ENCODE measurements around the gene NELFCD. TPM values are rescaled to one million over a fixed set of nuclear protein-coding genes. Genes with fewer than 3 reads are reported as not detected.

Gene NELFCD
- total and polyA plus RNA-seq, 8 donors = 48.3 to 130 (median 114) TPM

DNA sequence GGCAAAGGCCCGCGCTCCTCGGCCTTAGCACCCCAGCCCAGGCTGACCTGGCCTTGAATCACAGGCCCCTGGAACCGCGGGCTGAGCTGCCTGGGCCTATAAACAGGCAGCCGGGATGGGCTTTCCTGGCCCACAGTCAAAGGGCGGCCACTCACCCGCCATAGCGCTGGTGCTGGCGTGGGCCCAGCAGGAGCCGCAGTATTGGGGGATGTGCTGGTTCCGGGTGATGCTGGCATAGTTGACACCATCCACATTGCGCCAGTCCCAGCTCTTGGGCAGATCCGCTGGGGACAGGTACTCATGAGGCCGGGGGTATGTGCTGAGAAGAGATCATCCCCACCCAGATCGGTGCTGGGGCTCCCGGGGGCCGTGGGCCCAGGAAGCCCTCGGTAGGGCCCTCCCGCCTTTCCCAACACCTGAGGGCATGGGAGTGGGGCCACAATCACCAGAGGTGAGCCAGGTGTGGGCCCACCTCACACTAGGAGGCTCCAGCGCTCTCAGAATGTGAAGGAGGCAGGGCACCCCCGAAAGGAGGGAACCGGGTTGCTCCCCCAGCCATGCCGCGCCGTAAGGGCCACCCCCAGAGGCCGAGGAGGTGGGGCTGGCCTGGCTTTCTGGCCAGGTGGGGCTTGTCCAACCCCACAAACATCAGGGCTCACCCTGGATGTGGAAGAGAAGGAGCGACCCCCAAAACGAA lies 25.3 kb downstream of the NELFCD start:
- Histone ChIP-seq H3K4me3 (peak overlapping the region; percentile 53 to 87), H3K27ac (peak overlapping the region; percentile 84 to 97), H3K27me3 (no peaks in the 10 kb centered on the region), H3K9me3 (no peaks in the 10 kb centered on the region), H3K36me3 (peaks cover 0 to 27% of the 10 kb centered on the region in 2 donors), H3K4me1 (peaks cover 31 to 83% of the 10 kb centered on the region in 2 donors)
- TF ChIP-seq, protein P1, sequence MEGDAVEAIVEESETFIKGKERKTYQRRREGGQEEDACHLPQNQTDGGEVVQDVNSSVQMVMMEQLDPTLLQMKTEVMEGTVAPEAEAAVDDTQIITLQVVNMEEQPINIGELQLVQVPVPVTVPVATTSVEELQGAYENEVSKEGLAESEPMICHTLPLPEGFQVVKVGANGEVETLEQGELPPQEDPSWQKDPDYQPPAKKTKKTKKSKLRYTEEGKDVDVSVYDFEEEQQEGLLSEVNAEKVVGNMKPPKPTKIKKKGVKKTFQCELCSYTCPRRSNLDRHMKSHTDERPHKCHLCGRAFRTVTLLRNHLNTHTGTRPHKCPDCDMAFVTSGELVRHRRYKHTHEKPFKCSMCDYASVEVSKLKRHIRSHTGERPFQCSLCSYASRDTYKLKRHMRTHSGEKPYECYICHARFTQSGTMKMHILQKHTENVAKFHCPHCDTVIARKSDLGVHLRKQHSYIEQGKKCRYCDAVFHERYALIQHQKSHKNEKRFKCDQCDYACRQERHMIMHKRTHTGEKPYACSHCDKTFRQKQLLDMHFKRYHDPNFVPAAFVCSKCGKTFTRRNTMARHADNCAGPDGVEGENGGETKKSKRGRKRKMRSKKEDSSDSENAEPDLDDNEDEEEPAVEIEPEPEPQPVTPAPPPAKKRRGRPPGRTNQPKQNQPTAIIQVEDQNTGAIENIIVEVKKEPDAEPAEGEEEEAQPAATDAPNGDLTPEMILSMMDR (IDR thresholded peaks at IDR 0.05) = no peak
- peak; percentile 1 for ATAC-seq
- DNase-seq = no peak
- intact Hi-C loops (cut with DNase I) = no loop called here

DNA sequence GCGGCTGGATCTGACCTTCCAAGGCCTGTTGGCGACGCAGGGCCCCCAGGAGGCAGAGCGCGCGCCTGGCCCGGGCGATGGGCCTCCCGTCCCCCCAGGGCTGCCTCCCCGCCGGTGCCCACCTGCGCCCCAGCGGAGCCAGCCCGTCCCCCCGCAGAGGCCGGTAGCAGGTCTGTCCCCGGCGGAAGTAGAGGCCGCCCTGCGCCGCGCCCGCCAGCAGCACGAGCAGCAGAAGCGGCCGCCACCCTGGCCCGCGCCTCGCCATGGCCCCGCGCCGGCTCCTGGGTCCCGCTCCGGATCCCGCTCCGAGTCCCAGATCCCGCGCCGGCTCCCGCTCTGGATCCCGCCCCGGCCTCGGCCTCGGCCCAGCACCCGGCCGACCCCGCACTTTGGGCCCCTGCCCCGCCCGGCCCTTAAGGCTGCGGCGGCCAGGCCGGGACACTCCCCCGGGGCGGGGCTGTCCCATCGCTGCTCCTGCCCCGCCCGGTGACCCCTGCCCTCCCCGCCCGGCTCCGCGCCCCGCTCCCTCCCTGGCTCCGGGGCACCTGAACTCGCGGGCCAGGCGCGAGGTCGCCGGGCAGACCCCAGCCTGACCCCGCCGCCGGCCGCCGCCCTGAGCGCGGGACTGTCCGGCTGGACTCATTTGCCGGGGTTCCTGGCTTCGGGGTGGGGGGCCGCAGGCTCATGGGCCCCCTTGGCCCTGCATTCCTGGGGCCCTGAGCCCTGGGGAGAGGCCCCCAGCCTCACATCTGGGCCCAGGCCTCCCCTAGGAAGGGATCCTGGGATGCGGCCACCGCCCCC lies 26.0 kb downstream of the NELFCD start, which contains the start of gene CTSZ:
TSS of gene CTSZ (minus strand) at position 391 of the 801 bp plus-strand sequence. CDS start at position 265, 126 bp downstream.
- peak; percentile 46 to 95 (median 72) for DNase-seq
- Histone ChIP-seq H3K27me3 (no peaks in the 10 kb centered on the region), H3K4me3 (peak within 1 kb of the TSS; percentile 53 to 87), H3K9me3 (no peaks in the 10 kb centered on the region), H3K36me3 (peaks cover 0 to 20% of the 10 kb centered on the region in 2 donors), H3K27ac (peak within 1 kb of the TSS; percentile 84 to 97), H3K4me1 (peaks cover 31 to 86% of the 10 kb centered on the region in 2 donors)
- ATAC-seq = peak; percentile 72
- TF ChIP-seq, protein P1 (IDR thresholded peaks at IDR 0.05) = no peak
- intact Hi-C loops (cut with DNase I) = no loop called here

DNA sequence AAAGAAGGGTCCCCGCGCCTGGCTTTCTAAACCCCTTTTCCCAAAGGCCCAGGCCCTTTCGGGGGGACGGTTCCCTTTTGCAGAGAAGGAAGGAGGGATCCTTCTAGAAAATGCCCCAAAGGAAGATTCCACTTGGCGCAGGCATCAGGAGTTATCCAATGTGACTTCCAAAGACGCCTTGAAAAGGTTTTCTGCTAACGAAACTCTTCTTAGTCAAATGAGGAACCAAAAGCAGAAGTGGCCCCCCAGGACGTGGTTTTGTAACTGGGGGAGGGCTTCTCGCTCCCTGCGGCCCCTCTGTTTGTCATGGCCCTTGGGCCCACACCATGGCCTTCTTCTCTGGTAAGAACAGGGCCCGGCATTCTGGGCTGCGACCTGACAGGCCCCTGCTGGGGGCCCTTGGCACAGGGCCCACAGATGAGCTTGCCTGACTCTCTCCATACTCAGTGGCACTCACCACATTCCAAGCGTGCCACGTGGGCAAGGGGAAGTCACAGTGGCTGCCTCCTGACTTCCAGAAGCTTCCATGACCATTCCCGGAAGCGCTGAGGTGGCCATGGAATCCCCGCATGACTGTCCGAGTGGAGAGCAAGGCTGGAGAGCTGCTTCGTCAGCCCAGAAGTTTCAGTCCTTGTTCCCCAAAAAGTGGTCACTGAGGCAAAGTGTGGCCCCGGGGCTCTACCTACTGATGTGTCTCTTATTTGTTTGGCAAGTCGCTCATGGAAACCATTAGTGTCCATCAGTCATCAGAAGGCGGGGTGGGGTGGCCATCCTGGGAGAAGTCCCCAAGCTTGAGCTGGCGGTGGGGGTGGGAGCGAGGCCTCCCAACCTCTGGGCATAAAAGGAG lies 26.8 kb downstream of the NELFCD start:
- H3K9me3 ChIP-seq = no peaks in the 10 kb centered on the region
- peak in 2 of 4 donors; percentile 81 to 86 for DNase-seq
- peak overlapping the region; percentile 84 to 97 for H3K27ac ChIP-seq
- H3K4me3 ChIP-seq = peak overlapping the region; percentile 53 to 87
- ATAC-seq = no peak
- peaks cover 0 to 11% of the 10 kb centered on the region in 2 donors for H3K36me3 ChIP-seq
- TF ChIP-seq, protein P1 (IDR thresholded peaks at IDR 0.05) = no peak
- no peaks in the 10 kb centered on the region for H3K27me3 ChIP-seq
- H3K4me1 ChIP-seq = peaks cover 31 to 78% of the 10 kb centered on the region in 2 donors
- intact Hi-C loops (cut with DNase I) = no loop called here

DNA sequence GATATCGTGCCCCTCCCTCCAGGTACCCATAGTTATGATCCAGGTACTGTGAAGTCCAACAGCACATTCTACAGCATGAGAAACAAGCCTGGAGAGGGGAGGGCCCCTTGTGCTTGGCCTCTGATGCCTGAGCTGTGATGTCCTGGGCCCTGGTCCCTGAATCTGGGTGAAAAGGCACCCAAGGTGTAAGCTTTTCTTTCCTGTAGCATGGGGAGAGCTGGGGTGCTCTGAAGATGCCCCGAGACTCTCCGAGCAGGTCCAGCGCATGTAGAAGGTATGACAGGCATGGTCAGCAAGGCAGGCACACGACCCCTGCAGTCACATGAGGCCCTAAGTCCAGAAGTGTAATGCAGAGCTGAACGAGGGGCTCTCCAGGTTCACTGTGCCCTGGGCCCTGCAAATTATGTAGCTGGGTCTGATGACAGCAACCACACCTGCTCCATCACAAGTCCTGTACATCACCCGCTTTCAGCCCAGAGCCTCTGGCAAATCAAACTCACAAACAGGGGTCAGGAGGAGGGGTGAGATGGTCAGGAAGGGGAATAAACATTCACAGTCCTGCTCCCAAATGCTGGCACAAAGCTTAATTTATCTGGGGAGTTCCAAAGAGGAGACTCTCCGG lies 27.8 kb downstream of the NELFCD start:
- Histone ChIP-seq H3K4me3 (no peak overlapping the region), H3K9me3 (no peaks in the 10 kb centered on the region), H3K27me3 (no peaks in the 10 kb centered on the region), H3K4me1 (peaks cover 31 to 69% of the 10 kb centered on the region in 2 donors), H3K36me3 (peaks cover 0 to 2% of the 10 kb centered on the region in 2 donors), H3K27ac (peak overlapping the region in 1 of 2 donors; percentile 97)
- intact Hi-C loops (cut with DNase I) = no loop called here
- DNase-seq (no peak), ATAC-seq (no peak)
- TF ChIP-seq, protein P1 (IDR thresholded peaks at IDR 0.05) = no peak
